Measurements from ENCODE around the gene HLTF.

Gene HLTF

DNA sequence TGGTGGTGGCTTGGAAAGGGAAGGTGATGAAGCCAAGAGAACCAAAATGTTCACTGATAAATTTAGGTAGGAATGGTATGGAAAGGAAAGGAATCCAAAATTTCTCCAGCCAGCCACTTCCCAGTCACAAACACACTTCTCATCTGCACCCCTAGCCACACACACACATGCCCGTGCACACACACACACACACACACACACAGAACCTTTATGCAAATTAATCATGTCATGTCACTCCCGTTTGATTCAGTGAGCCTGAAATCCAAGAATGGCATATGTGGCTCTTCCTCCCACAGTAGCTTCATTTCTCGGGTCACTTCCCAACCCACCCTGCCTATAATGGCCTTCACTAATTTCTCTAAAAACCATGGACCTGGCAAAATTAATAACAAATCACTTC, 3.1 kb upstream of the HLTF start:
- DNase-seq (ENCODE audit: low read depth) = no peak
- no peak overlapping the region for H3K4me3 ChIP-seq (ENCODE audit: low read length)
- no peak for TF ChIP-seq CTCF (conservative IDR thresholded peaks at IDR 0.05; ENCODE audit: low read depth, low read length)

GRCh38 chr3:149087208-149087607, 875 bp upstream of the HLTF start:
- H3K4me3 ChIP-seq (ENCODE audit: low read length) = no peak overlapping the region

DNA sequence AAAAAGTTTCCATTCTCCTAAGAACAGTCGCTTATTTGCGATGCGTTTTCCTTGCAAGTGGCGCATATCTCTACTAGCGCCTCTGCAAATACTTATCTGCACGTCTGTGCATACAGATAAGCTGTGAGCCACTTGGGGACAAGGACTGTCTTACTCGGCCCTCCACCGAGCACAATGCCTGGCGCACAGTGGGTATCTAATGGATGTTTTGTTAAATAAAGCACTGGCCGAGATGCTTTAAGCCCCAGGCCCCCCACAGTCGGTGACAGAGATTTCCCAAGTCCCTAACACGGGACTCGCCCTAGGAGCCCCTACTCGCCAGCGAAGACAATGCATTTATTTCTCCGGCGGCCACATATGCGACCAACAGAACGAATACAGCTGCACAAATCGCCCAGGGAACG, 503 bp downstream of the HLTF start:
- no peak for TF ChIP-seq CTCF (conservative IDR thresholded peaks at IDR 0.05; ENCODE audit: low read depth, low read length)
- peak overlapping the region; percentile 94 for H3K4me3 ChIP-seq (ENCODE audit: low read length)
- no peak for DNase-seq (ENCODE audit: low read depth)

More at GRCh38 chr3:149087208-149087607, 875 bp upstream of the HLTF start:
- TF ChIP-seq CTCF (conservative IDR thresholded peaks at IDR 0.05; ENCODE audit: low read depth, low read length) = no peak
- no peak for DNase-seq (ENCODE audit: low read depth)

GRCh38 chr3:149081772-149082171, 4.6 kb downstream of the HLTF start:
- no peak overlapping the region for H3K4me3 ChIP-seq (ENCODE audit: low read length)
- TF ChIP-seq CTCF (conservative IDR thresholded peaks at IDR 0.05; ENCODE audit: low read depth, low read length) = no peak
- DNase-seq (ENCODE audit: low read depth) = no peak

GRCh38 chr3:149080699-149081091, 5.6 kb downstream of the HLTF start:
- TF ChIP-seq CTCF (conservative IDR thresholded peaks at IDR 0.05; ENCODE audit: low read depth, low read length) = no peak
- no peak for DNase-seq (ENCODE audit: low read depth)

GRCh38 chr3:149080011-149080698, 6.2 kb downstream of the HLTF start:
- H3K4me3 ChIP-seq (ENCODE audit: low read length) = no peak overlapping the region
- no peak for DNase-seq (ENCODE audit: low read depth)
- no peak for TF ChIP-seq CTCF (conservative IDR thresholded peaks at IDR 0.05; ENCODE audit: low read depth, low read length)

More at GRCh38 chr3:149080699-149081091, 5.6 kb downstream of the HLTF start:
- H3K4me3 ChIP-seq (ENCODE audit: low read length) = no peak overlapping the region

DNA sequence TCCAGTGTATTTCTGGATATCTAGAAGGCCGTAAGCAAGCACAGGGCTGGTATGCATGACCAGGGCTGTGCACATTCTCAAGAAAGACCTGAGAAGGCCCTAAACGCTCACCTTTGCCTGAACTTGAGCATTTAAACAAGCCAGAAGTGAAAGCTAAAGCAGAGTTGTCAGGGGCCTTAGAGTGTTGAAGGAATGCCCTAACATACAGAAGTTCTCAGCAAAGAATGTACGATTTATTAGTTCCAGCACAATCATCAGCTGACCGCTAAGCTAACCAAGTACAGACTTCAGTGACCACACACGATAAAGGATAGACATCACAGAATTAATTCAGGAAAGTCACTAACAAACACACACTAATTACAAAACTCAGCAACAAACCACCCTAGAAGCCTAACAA, 8.7 kb downstream of the HLTF start:
- DNase-seq (ENCODE audit: low read depth) = peak; percentile 83
- TF ChIP-seq CTCF (conservative IDR thresholded peaks at IDR 0.05; ENCODE audit: low read depth, low read length) = no peak
- no peak overlapping the region for H3K4me3 ChIP-seq (ENCODE audit: low read length)

Measured in retinal pigment epithelial cell (primary cell).